H9 (cell line): ENCODE measurements around the gene CDK5R2. TPM values are rescaled to one million over a fixed set of nuclear protein-coding genes. Genes with fewer than 3 reads are reported as not detected.
"Not testable (repeated sequence)": the region's sequence is repeated elsewhere in the genome, so short reads cannot be mapped to it uniquely, and the experiment has no call there.

Source experiments
- DNase-seq: peaks from one replicate; pipeline ENCODE4 v3.0.0-alpha.2; 2017
- H2AFZ ChIP-seq: one replicate; pipeline ENCODE4 v1.6.1; 2013; ENCODE audit warnings: mild to moderate bottlenecking, low read length, control low read depth, moderate library complexity
- H2AK5ac ChIP-seq: 2 replicates; pipeline ENCODE4 v1.6.1; 2013; ENCODE audit warnings: low read length, control low read depth, mixed read lengths; ENCODE audit not compliant: insufficient read length
- H2BK120ac ChIP-seq: one replicate; pipeline ENCODE4 v1.6.1; 2013; ENCODE audit warnings: low read depth, mild to moderate bottlenecking, low read length, control low read depth, inconsistent platforms; ENCODE audit not compliant: poor library complexity, severe bottlenecking
- H2BK12ac ChIP-seq: 2 replicates; pipeline ENCODE4 v1.6.1; 2013; ENCODE audit warnings: low read length, control low read depth, mixed read lengths, low read depth; ENCODE audit not compliant: insufficient read length
- H2BK15ac ChIP-seq: 2 replicates; pipeline ENCODE4 v1.6.1; 2013; ENCODE audit warnings: low read depth, low read length, control low read depth
- H2BK20ac ChIP-seq: one replicate; pipeline ENCODE4 v1.6.1; 2013; ENCODE audit warnings: low read depth, mild to moderate bottlenecking, low read length, control low read depth, inconsistent platforms; ENCODE audit not compliant: poor library complexity, severe bottlenecking
- H2BK5ac ChIP-seq: 2 replicates; pipeline ENCODE4 v1.6.1; 2013; ENCODE audit warnings: low read length, control low read depth, mixed read lengths; ENCODE audit not compliant: insufficient read length
- H3K14ac ChIP-seq: 2 replicates; pipeline ENCODE4 v1.6.1; 2013; ENCODE audit warnings: low read length, control low read depth; ENCODE audit not compliant: insufficient read depth
- H3K18ac ChIP-seq: 2 replicates; pipeline ENCODE4 v1.6.1; 2013; ENCODE audit warnings: low read depth, mild to moderate bottlenecking, mixed read lengths, low read length, control low read depth; ENCODE audit not compliant: insufficient read length
- H3K23ac ChIP-seq: 2 replicates; pipeline ENCODE4 v1.6.1; 2013; ENCODE audit warnings: low read length, control low read depth, mixed read lengths, low read depth; ENCODE audit not compliant: insufficient read length
- H3K23me2 ChIP-seq: 2 replicates; pipeline ENCODE4 v1.6.1; 2013; ENCODE audit warnings: low read depth, mild to moderate bottlenecking, mixed read lengths, low read length, control low read depth; ENCODE audit not compliant: insufficient read length, poor library complexity, severe bottlenecking
- H3K27ac ChIP-seq: 2 replicates; pipeline ENCODE4 v1.5.1; 2013; ENCODE audit warnings: low read length, control low read depth, mixed read lengths, low read depth; ENCODE audit not compliant: insufficient read length
- H3K27me3 ChIP-seq: 2 replicates; pipeline ENCODE4 v1.6.1; 2013; ENCODE audit warnings: low read length, control low read depth, inconsistent platforms; ENCODE audit not compliant: insufficient read depth
- H3K4ac ChIP-seq: 2 replicates; pipeline ENCODE4 v1.6.1; 2013; ENCODE audit warnings: low read depth, mild to moderate bottlenecking, control low read depth, inconsistent platforms, low read length, moderate library complexity
- H3K4me1 ChIP-seq: 2 replicates; pipeline ENCODE4 v1.6.1; 2013; ENCODE audit warnings: low read length, control low read depth, inconsistent platforms; ENCODE audit not compliant: insufficient read depth
- H3K4me2 ChIP-seq: 2 replicates; pipeline ENCODE4 v1.6.1; 2013; ENCODE audit warnings: low read length, control low read depth, mixed read lengths; ENCODE audit not compliant: insufficient read length, insufficient read depth
- H3K56ac ChIP-seq: 2 replicates; pipeline ENCODE4 v1.6.1; 2013; ENCODE audit warnings: low read depth, mild to moderate bottlenecking, mixed read lengths, low read length, control low read depth; ENCODE audit not compliant: insufficient read length
- H3K79me1 ChIP-seq: 2 replicates; pipeline ENCODE4 v1.6.1; 2013; ENCODE audit warnings: low read depth, mild to moderate bottlenecking, moderate library complexity, low read length, control low read depth, inconsistent platforms; ENCODE audit not compliant: insufficient read depth, poor library complexity, severe bottlenecking
- H3K79me2 ChIP-seq: 2 replicates; pipeline ENCODE4 v1.6.1; 2013; ENCODE audit warnings: low read length, control low read depth, inconsistent platforms; ENCODE audit not compliant: insufficient read depth
- H3K9ac ChIP-seq: 2 replicates; pipeline ENCODE4 v1.6.1; 2013; ENCODE audit warnings: low read length, control low read depth, mixed read lengths; ENCODE audit not compliant: insufficient read length; ENCODE audit errors: extremely low read depth
- H3K9me3 ChIP-seq: one replicate; pipeline ENCODE4 v1.6.1; 2013; ENCODE audit warnings: low read depth, low read length, inconsistent platforms; ENCODE audit not compliant: control insufficient read depth
- H3T11ph ChIP-seq: one replicate; pipeline ENCODE4 v1.6.1; 2013; ENCODE audit warnings: mild to moderate bottlenecking, low read length, control low read depth, inconsistent platforms
- H4K20me1 ChIP-seq: one replicate; pipeline ENCODE4 v1.6.1; 2013; ENCODE audit not compliant: control insufficient read depth, insufficient read length, insufficient read depth
- H4K5ac ChIP-seq: 2 replicates; pipeline ENCODE4 v1.6.1; 2013; ENCODE audit warnings: low read depth, mild to moderate bottlenecking, mixed read lengths, low read length, control low read depth; ENCODE audit not compliant: insufficient read length
- H4K8ac ChIP-seq: replicated peaks from 2 replicates; pipeline ENCODE4 v1.6.1; 2013; ENCODE audit warnings: low read length, control low read depth, mixed read lengths, low read depth; ENCODE audit not compliant: insufficient read length
- H4K91ac ChIP-seq: 2 replicates; pipeline ENCODE4 v1.6.1; 2013; ENCODE audit warnings: low read depth, mild to moderate bottlenecking, moderate library complexity, mixed read lengths, low read length, control low read depth; ENCODE audit not compliant: insufficient read length
- H3K27ac Mint-ChIP-seq, 3 experiments: 2 replicates in 2 of 3; 3 replicates in 1 of 3; pipeline ENCODE4 v1.8.0; 2020 to 2021; ENCODE audit warnings: mixed read lengths in 3 of 3, mild to moderate bottlenecking in 1 of 3, moderate library complexity in 1 of 3
- H3K27me3 Mint-ChIP-seq: 2 replicates; pipeline ENCODE4 v1.8.0; 2021; ENCODE audit warnings: low read depth, mild to moderate bottlenecking, moderate library complexity, mixed read lengths
- H3K36me3 Mint-ChIP-seq, 3 experiments: 2 replicates in 2 of 3; 3 replicates in 1 of 3; pipeline ENCODE4 v1.8.0; 2020 to 2021; ENCODE audit warnings: low read depth in 3 of 3, mixed read lengths in 3 of 3; ENCODE audit not compliant: insufficient read depth in 1 of 3
- H3K4me1 Mint-ChIP-seq, 2 experiments: 2 replicates each; pipeline ENCODE4 v1.8.0; 2020; ENCODE audit warnings: mixed read lengths in 2 of 2
- H3K4me3 Mint-ChIP-seq, 2 experiments: 2 replicates in 1 of 2; 3 replicates in 1 of 2; pipeline ENCODE4 v1.8.0; 2020 to 2021; ENCODE audit warnings: mild to moderate bottlenecking in 2 of 2, mixed read lengths in 2 of 2, moderate library complexity in 1 of 2
- H3K9me3 Mint-ChIP-seq, 2 experiments: 2 replicates in 1 of 2; 3 replicates in 1 of 2; pipeline ENCODE4 v1.8.0; 2020; ENCODE audit warnings: mild to moderate bottlenecking in 2 of 2, mixed read lengths in 2 of 2, moderate library complexity in 1 of 2
- WGBS: extraction: QIAGEN DNeasy Blood & Tissue Kit; methylation state at CpG from one replicate; pipeline ENCODE4 v1.1.7; 2013; ENCODE audit warnings: missing lambda C conversion rate, low lambda C conversion rate, mixed read lengths; ENCODE audit not compliant: insufficient read length; ENCODE audit errors: extremely low coverage; 5-methylcytosine and 5-hydroxymethylcytosine counted together
- total RNA-seq: library from RNA; stranded (reverse); gene quantifications from 2 replicates; pipeline ENCODE4 v1.2.1, GENCODE V29; 2021
- TF ChIP-seq, protein P1 (sequence below): fragments of 200-600 bp; sonication (generic); conservative IDR thresholded peaks from 3 replicates; pipeline ENCODE4 v1.8.0; 2021; ENCODE audit warnings: antibody characterized with exemption, mild to moderate bottlenecking

Gene CDK5R2
- total RNA-seq, 1 experiment from 2014 or later, result 0.26 TPM

DNA sequence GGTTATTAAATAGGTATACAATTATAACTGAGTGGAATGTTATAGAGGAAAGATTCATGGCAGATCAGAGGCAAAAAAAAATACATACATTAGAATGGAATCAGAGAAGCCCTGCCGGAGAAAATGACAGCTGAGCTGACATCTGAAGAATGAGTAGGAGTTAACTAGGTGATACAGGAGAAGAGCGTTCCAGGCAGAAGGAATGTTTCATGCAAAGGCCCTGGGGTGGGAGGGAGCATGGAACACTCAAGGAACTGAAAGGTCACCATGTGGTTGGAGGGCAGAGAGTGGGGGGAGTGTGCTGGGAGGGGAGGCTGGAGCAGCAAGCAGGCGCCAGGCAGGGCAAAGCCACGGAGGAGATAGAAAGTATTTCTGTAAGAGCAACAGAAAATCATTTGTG, 31.6 kb upstream of the CDK5R2 start:
- Histone ChIP-seq H4K8ac (no peak overlapping the region), H3K79me1 (no peaks in the 10 kb centered on the region), H3K4ac (no peak overlapping the region), H2BK15ac (no peak overlapping the region), H4K91ac (no peak overlapping the region), H2BK20ac (no peak overlapping the region), H3K9me3 (no peaks in the 10 kb centered on the region), H3K27ac (no peak overlapping the region), H3K9ac (no peak overlapping the region), H2BK12ac (no peak overlapping the region), H3K18ac (no peak overlapping the region), H2BK5ac (no peak overlapping the region), H3K4me2 (no peak overlapping the region), H3K56ac (no peak overlapping the region), H3K23me2 (no peaks in the 10 kb centered on the region), H3K79me2 (no peaks in the 10 kb centered on the region), H2AFZ (no peak overlapping the region), H4K5ac (no peak overlapping the region), H2AK5ac (no peak overlapping the region), H3K4me1 (no peaks in the 10 kb centered on the region), H3K14ac (no peak overlapping the region), H2BK120ac (no peak overlapping the region), H3T11ph (no peak overlapping the region), H3K23ac (no peak overlapping the region), H4K20me1 (no peaks in the 10 kb centered on the region), H3K27me3 (no peaks in the 10 kb centered on the region)
- no peak overlapping the region for H3K4me3 Mint-ChIP-seq
- no peak overlapping the region for H3K27ac Mint-ChIP-seq
- no CpG with 5 or more reads among the region's 4 CpGs for WGBS
- H3K36me3 Mint-ChIP-seq, result peaks cover 10 to 19% (median 17%) of the 10 kb centered on the region in 3 experiments; a peak in 6 of 7 replicates
- TF ChIP-seq, protein P1, sequence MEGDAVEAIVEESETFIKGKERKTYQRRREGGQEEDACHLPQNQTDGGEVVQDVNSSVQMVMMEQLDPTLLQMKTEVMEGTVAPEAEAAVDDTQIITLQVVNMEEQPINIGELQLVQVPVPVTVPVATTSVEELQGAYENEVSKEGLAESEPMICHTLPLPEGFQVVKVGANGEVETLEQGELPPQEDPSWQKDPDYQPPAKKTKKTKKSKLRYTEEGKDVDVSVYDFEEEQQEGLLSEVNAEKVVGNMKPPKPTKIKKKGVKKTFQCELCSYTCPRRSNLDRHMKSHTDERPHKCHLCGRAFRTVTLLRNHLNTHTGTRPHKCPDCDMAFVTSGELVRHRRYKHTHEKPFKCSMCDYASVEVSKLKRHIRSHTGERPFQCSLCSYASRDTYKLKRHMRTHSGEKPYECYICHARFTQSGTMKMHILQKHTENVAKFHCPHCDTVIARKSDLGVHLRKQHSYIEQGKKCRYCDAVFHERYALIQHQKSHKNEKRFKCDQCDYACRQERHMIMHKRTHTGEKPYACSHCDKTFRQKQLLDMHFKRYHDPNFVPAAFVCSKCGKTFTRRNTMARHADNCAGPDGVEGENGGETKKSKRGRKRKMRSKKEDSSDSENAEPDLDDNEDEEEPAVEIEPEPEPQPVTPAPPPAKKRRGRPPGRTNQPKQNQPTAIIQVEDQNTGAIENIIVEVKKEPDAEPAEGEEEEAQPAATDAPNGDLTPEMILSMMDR, result no peak
- peaks cover 38 to 47% of the 10 kb centered on the region in 2 experiments for H3K9me3 Mint-ChIP-seq
- H3K27me3 Mint-ChIP-seq, result peaks cover 22% of the 10 kb centered on the region
- no peak for DNase-seq
- no peaks in the 10 kb centered on the region for H3K4me1 Mint-ChIP-seq

DNA sequence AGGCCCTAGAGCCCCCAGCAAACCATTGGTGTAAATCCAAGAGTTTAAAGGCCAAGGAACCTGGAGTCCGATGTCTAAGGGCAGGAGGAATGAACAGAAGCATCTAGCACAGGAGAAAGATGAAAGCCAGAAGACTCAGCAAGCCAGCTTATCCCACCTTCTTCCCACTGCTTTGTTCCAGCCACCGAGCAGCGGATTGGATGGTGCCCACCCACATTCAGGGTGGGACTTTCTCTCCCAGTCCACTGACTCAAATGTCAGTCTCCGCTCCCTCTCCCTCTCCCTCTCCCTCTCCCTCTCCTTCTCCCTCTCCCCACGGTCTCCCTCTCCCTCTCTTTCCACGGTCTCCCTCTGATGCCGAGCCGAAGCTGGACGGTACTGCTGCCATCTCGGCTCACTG, 29.0 kb upstream of the CDK5R2 start:
- H2AK5ac ChIP-seq, H3K4me3 Mint-ChIP-seq, H3K79me2 ChIP-seq, H3K4me2 ChIP-seq, DNase-seq, H3K18ac ChIP-seq, H4K5ac ChIP-seq, H3K27ac ChIP-seq, H3K79me1 ChIP-seq, H2AFZ ChIP-seq, H3K4ac ChIP-seq, H3K27ac Mint-ChIP-seq, H2BK15ac ChIP-seq, H3K27me3 ChIP-seq, H3K4me1 Mint-ChIP-seq, H4K8ac ChIP-seq, H3K36me3 Mint-ChIP-seq, H2BK120ac ChIP-seq, H3K23me2 ChIP-seq, H3T11ph ChIP-seq, H3K56ac ChIP-seq, H3K4me1 ChIP-seq, H2BK20ac ChIP-seq, H3K23ac ChIP-seq, H3K9me3 ChIP-seq, H2BK12ac ChIP-seq, H3K14ac ChIP-seq, H2BK5ac ChIP-seq, H4K20me1 ChIP-seq, H4K91ac ChIP-seq, H3K9ac ChIP-seq: not testable (repeated sequence)
- Mint-ChIP-seq H3K27me3 (peaks cover 46% of the 10 kb centered on the region), H3K9me3 (peaks cover 23 to 31% of the 10 kb centered on the region in 2 experiments)
- WGBS, result no CpG with 5 or more reads among the region's 10 CpGs
